ENCODE results near the gene GRB10. TPM values are rescaled to one million over a fixed set of nuclear protein-coding genes. Genes with fewer than 3 reads are reported as not detected.

GRB10 gene
- total and polyA plus RNA-seq, 2 experiments from 2014 or later = 35.0 to 154 TPM

DNA sequence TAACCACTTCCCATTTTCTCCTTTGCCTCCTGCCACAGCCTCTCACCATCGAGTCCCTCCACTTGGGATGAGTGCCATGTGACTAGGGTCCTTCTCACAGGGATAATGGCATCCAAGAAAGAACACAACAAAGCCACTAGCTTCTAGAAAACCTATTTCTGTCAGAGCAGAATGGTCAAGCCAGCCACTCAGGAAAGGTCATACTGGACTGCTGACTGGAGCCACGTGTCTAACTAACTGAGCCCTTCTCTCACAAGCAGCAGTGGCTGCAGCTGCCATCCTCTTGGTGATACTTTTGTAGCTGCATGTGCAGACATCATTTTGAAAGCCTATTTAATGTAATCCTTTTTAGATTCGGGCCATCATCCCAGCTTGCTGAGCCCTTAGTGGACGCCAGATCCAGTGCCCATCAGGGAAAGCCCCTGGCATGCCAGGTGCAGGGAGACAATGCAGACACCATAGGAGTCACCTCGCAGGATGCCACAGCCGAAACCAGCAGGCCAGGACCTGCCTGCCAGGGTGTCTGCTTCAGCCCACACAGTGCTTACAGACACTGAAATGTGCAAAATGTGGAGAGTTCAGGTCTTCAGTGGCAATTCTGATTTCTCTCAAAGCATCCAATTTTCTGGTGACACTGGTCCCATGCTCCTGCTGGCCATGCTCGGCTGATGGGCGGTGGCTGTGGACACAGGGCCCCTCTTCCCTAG is 119.1 kb downstream of the GRB10 start:
- Histone ChIP-seq H3K27me3 (ENCODE audit: insufficient read depth) (no peaks in the 10 kb centered on the region), H3K4me2 (no peak overlapping the region), H3F3A (replicated peaks; ENCODE audit: low read depth) (no peaks in the 10 kb centered on the region), H2AFZ (no peak overlapping the region), H3K9me2 (ENCODE audit: insufficient read depth) (no peaks in the 10 kb centered on the region), H4K20me1 (replicated peaks; ENCODE audit: insufficient read depth) (peaks cover 17% of the 10 kb centered on the region; the same call in 1 of the 2 replicates), H3K27ac (ENCODE audit: low read depth) (no peak overlapping the region), H3K36me3 (ENCODE audit: insufficient read depth) (no peaks in the 10 kb centered on the region; the same call in 1 of the 2 replicates), H3K4me3 (no peak overlapping the region), H3K79me2 (replicated peaks; ENCODE audit: insufficient read depth) (peaks cover 23% of the 10 kb centered on the region), H3K4me1 (ENCODE audit: insufficient read depth) (no peaks in the 10 kb centered on the region; the same call in 1 of the 2 replicates)
- Mint-ChIP-seq H3K9me3 (no peaks in the 10 kb centered on the region), H3K4me1 (peaks cover 6% of the 10 kb centered on the region), H3K27me3 (ENCODE audit: insufficient read depth, low read depth, poor library complexity) (peaks cover 12% of the 10 kb centered on the region), H3K36me3 (ENCODE audit: low read depth) (peaks cover 45% of the 10 kb centered on the region), H3K4me3 (no peak overlapping the region), H3K27ac (no peak overlapping the region)
- TF ChIP-seq CREB1 (CRISPR knock-in tag; IDR thresholded peaks at IDR 0.05; ENCODE audit: low read depth) (no peak), EZH2 (IDR thresholded peaks at IDR 0.05; ENCODE audit: low read depth, unreplicated experiment) (no peak), STAT1 (IDR thresholded peaks at IDR 0.05; ENCODE audit: unreplicated experiment) (no peak), ZNF331 (CRISPR knock-in tag; IDR thresholded peaks at IDR 0.05; ENCODE audit: low read depth) (no peak), ZNF114 (CRISPR knock-in tag; IDR thresholded peaks at IDR 0.05) (no peak), JUNB (IDR thresholded peaks at IDR 0.05; ENCODE audit: unreplicated experiment) (no peak), NANOG (IDR thresholded peaks at IDR 0.05; ENCODE audit: borderline replicate concordance) (no peak)
- TF ChIP-seq, protein P1, sequence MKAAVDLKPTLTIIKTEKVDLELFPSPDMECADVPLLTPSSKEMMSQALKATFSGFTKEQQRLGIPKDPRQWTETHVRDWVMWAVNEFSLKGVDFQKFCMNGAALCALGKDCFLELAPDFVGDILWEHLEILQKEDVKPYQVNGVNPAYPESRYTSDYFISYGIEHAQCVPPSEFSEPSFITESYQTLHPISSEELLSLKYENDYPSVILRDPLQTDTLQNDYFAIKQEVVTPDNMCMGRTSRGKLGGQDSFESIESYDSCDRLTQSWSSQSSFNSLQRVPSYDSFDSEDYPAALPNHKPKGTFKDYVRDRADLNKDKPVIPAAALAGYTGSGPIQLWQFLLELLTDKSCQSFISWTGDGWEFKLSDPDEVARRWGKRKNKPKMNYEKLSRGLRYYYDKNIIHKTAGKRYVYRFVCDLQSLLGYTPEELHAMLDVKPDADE (IDR thresholded peaks at IDR 0.05) = no peak
- TF ChIP-seq, protein P2, sequence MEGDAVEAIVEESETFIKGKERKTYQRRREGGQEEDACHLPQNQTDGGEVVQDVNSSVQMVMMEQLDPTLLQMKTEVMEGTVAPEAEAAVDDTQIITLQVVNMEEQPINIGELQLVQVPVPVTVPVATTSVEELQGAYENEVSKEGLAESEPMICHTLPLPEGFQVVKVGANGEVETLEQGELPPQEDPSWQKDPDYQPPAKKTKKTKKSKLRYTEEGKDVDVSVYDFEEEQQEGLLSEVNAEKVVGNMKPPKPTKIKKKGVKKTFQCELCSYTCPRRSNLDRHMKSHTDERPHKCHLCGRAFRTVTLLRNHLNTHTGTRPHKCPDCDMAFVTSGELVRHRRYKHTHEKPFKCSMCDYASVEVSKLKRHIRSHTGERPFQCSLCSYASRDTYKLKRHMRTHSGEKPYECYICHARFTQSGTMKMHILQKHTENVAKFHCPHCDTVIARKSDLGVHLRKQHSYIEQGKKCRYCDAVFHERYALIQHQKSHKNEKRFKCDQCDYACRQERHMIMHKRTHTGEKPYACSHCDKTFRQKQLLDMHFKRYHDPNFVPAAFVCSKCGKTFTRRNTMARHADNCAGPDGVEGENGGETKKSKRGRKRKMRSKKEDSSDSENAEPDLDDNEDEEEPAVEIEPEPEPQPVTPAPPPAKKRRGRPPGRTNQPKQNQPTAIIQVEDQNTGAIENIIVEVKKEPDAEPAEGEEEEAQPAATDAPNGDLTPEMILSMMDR (conservative IDR thresholded peaks at IDR 0.05; ENCODE audit: low read depth in 2 of 2) = no peak
- TF ChIP-seq, protein P3, sequence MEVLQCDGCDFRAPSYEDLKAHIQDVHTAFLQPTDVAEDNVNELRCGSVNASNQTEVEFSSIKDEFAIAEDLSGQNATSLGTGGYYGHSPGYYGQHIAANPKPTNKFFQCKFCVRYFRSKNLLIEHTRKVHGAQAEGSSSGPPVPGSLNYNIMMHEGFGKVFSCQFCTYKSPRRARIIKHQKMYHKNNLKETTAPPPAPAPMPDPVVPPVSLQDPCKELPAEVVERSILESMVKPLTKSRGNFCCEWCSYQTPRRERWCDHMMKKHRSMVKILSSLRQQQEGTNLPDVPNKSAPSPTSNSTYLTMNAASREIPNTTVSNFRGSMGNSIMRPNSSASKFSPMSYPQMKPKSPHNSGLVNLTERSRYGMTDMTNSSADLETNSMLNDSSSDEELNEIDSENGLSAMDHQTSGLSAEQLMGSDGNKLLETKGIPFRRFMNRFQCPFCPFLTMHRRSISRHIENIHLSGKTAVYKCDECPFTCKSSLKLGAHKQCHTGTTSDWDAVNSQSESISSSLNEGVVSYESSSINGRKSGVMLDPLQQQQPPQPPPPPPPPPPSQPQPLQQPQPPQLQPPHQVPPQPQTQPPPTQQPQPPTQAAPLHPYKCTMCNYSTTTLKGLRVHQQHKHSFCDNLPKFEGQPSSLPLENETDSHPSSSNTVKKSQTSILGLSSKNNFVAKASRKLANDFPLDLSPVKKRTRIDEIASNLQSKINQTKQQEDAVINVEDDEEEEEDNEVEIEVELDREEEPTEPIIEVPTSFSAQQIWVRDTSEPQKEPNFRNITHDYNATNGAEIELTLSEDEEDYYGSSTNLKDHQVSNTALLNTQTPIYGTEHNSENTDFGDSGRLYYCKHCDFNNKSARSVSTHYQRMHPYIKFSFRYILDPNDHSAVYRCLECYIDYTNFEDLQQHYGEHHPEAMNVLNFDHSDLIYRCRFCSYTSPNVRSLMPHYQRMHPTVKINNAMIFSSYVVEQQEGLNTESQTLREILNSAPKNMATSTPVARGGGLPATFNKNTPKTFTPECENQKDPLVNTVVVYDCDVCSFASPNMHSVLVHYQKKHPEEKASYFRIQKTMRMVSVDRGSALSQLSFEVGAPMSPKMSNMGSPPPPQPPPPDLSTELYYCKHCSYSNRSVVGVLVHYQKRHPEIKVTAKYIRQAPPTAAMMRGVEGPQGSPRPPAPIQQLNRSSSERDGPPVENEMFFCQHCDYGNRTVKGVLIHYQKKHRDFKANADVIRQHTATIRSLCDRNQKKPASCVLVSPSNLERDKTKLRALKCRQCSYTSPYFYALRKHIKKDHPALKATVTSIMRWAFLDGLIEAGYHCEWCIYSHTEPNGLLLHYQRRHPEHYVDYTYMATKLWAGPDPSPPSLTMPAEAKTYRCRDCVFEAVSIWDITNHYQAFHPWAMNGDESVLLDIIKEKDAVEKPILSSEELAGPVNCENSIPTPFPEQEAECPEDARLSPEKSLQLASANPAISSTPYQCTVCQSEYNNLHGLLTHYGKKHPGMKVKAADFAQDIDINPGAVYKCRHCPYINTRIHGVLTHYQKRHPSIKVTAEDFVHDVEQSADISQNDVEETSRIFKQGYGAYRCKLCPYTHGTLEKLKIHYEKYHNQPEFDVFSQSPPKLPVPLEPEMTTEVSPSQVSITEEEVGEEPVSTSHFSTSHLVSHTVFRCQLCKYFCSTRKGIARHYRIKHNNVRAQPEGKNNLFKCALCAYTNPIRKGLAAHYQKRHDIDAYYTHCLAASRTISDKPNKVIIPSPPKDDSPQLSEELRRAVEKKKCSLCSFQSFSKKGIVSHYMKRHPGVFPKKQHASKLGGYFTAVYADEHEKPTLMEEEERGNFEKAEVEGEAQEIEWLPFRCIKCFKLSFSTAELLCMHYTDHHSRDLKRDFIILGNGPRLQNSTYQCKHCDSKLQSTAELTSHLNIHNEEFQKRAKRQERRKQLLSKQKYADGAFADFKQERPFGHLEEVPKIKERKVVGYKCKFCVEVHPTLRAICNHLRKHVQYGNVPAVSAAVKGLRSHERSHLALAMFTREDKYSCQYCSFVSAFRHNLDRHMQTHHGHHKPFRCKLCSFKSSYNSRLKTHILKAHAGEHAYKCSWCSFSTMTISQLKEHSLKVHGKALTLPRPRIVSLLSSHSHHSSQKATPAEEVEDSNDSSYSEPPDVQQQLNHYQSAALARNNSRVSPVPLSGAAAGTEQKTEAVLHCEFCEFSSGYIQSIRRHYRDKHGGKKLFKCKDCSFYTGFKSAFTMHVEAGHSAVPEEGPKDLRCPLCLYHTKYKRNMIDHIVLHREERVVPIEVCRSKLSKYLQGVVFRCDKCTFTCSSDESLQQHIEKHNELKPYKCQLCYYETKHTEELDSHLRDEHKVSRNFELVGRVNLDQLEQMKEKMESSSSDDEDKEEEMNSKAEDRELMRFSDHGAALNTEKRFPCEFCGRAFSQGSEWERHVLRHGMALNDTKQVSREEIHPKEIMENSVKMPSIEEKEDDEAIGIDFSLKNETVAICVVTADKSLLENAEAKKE (CRISPR knock-in tag; IDR thresholded peaks at IDR 0.05) = no peak
- TF ChIP-seq, protein P4, sequence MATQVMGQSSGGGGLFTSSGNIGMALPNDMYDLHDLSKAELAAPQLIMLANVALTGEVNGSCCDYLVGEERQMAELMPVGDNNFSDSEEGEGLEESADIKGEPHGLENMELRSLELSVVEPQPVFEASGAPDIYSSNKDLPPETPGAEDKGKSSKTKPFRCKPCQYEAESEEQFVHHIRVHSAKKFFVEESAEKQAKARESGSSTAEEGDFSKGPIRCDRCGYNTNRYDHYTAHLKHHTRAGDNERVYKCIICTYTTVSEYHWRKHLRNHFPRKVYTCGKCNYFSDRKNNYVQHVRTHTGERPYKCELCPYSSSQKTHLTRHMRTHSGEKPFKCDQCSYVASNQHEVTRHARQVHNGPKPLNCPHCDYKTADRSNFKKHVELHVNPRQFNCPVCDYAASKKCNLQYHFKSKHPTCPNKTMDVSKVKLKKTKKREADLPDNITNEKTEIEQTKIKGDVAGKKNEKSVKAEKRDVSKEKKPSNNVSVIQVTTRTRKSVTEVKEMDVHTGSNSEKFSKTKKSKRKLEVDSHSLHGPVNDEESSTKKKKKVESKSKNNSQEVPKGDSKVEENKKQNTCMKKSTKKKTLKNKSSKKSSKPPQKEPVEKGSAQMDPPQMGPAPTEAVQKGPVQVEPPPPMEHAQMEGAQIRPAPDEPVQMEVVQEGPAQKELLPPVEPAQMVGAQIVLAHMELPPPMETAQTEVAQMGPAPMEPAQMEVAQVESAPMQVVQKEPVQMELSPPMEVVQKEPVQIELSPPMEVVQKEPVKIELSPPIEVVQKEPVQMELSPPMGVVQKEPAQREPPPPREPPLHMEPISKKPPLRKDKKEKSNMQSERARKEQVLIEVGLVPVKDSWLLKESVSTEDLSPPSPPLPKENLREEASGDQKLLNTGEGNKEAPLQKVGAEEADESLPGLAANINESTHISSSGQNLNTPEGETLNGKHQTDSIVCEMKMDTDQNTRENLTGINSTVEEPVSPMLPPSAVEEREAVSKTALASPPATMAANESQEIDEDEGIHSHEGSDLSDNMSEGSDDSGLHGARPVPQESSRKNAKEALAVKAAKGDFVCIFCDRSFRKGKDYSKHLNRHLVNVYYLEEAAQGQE (IDR thresholded peaks at IDR 0.05; ENCODE audit: unreplicated experiment) = no peak
- no peak for DNase-seq (ENCODE audit: low spot score)
- no peak for ATAC-seq

All from GM23338 (cell line).